Measurements from ENCODE around the gene ARF6. TPM values are rescaled to one million over a fixed set of nuclear protein-coding genes. Genes with fewer than 3 reads are reported as not detected.
"Not testable (repeated sequence)": the region's sequence is repeated elsewhere in the genome, so short reads cannot be mapped to it uniquely, and the experiment has no call there.

ARF6 gene
- polyA plus RNA-seq, 3 donors: 89.1 to 91.7 (median 89.9) TPM

DNA sequence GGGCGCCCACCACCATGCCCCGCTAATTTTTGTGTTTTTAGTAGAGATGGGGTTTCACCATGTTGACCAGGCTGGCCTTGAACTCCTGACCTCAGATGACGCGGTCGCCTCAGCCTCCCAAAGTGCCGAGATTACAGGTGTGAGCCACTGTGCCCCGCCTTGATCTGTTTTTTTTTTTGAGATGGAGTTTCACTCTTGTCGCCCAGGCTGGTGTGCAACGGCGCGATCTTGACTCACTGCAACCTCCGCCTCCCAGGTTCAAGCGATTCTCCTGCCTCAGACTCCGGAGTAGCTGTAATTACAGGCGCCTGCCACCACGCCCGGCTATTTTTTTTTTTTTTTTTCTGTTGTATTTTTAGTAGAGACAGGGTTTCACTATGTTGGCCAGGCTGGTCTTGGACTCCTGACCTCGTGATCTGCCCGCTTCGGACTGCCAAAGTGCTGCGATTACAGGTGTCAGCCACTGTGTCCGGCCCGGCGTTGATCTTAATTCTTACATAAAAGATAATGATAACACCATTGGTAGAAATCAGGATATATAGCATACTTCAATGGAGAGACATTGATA lies 9.9 kb downstream of the ARF6 start:
- not testable (repeated sequence) for DNase-seq (ENCODE audit: low read depth in 3 of 3, low spot score in 2 of 3)

DNA sequence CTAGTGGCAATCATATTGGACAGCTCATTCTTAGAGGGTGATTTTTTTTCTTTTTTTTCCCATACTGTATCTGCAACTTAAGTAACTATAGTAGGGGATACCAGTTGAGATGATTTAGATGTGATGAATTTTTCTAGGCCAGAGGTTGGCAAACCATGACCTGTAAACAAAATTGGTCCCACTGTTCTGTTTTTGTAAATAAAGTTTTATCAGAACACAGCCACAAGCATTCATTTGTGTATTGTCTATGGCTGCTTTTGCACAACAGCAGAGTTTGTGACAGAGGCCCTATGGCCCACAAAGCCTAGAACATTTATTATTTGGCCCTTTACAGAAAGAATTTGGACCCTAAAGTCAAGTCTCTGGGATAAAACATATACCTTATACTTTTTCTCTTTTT lies 11.4 kb downstream of the ARF6 start:
- no peak for DNase-seq (ENCODE audit: low read depth in 3 of 3, low spot score in 2 of 3)

DNA sequence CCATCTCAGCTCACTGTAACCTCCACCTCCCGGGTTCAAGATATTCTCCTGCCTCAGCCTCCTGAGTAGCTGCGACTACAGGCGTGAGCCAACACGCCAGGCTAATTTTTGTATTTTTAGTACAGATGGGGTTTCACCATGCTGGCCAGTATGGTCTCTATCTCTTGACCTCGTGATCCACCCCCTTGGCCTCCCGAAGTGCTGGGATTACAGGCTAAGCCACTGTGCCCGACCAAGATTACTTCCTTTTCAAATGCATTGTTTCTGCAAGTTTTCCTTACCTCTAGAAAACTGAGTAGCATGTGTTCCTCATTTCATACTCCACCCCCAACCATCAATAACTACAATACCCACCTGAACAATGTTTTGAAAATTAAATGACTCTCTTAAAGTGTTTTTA lies 13.1 kb downstream of the ARF6 start:
- DNase-seq (ENCODE audit: low read depth in 3 of 3, low spot score in 2 of 3): no peak

DNA sequence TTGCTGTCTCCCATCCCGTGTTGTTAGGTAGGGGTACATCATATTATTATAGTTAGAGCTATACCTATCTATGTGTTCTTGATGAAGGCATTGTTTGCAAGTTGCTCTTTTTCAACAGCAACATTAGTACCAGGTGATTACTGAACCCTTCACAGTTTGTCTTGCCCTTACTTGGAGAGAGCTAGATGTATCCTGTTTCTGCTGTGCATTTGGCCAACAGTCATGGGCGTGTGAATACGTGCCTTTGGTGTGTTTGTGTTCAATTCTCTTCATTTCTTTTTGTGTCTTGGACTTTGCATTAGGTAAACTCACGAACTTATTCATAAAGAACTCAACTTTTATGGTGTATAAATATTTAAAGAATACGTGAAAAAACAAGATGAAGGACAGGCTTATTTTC lies 14.3 kb downstream of the ARF6 start:
- no peak for DNase-seq (ENCODE audit: low read depth in 3 of 3, low spot score in 2 of 3)

DNA sequence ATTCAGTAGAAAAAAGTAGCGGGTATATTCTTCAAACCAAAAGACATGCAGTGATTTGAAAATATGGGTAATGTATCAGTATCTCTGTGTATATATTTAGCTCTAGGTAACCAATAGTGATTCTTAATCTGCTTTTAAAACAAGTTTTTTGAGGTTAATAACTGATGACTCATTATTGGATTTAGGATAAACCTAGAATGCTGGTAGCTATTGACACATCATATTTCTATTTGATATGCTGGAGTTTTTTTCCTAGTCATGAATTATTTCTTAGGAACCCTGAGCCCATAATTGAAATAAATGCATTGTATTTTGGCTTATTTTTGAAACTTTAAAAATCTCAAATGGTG lies 15.5 kb downstream of the ARF6 start:
- no peak for DNase-seq (ENCODE audit: low read depth in 3 of 3, low spot score in 2 of 3)

DNA sequence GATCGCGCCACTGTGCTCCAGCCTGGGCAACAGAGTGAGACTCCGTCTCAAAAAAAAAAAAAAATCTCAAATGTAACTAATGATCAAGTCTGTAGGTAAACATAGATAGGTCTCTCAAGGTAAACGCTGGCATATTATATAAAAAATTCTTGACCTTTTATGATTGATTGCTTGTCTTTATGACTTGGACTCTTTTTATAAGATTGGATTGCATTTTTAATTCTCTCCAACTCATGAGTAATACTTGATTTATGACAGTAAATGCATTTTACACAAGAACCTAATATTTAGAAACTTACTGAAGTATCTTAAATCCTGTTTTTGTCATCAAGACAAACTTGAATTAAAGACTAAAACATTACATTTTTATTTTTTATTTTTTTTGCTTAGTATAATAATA lies 16.1 kb downstream of the ARF6 start:
- DNase-seq (ENCODE audit: low read depth in 3 of 3, low spot score in 2 of 3): no peak

DNA sequence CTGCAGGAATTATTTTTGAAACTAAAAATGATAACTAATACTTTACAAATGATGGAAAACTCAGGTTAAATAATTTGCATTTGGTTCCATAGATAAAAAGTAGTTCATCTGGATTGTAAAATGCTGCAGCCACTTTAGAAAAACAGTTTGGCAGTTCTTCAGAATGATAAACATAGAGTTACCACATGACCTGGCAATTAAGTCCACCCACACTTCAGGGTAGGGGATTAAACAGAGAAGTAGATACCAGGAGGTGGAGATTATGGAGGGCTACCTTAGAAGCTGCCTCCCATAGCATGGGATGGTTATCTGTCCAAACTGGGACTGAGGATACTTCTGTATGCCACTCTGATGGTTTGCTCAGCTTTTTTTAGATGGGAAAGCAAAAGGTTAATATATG lies 22.2 kb downstream of the ARF6 start:
- no peak for DNase-seq (ENCODE audit: low read depth in 3 of 3, low spot score in 2 of 3)

DNA sequence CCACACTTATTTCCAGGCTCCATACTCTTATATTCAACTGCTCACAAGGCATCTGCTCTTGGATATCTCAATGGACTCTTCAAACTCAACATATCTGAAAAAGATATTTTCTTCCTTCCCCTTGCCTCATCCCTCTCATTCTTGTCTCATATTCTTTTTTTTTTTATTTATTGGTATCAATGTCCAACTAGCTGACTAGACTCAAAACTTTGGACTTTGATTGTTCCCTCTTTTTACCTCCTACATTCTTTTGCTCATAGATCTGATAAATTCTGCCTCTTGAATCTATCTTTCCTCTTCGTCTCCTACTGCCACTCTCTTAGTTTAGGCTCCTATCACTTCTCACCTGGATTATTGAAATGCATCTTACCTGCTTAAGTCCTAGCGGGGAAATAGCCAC lies 25.8 kb downstream of the ARF6 start:
- no peak for DNase-seq (ENCODE audit: low read depth in 3 of 3, low spot score in 2 of 3)

DNA sequence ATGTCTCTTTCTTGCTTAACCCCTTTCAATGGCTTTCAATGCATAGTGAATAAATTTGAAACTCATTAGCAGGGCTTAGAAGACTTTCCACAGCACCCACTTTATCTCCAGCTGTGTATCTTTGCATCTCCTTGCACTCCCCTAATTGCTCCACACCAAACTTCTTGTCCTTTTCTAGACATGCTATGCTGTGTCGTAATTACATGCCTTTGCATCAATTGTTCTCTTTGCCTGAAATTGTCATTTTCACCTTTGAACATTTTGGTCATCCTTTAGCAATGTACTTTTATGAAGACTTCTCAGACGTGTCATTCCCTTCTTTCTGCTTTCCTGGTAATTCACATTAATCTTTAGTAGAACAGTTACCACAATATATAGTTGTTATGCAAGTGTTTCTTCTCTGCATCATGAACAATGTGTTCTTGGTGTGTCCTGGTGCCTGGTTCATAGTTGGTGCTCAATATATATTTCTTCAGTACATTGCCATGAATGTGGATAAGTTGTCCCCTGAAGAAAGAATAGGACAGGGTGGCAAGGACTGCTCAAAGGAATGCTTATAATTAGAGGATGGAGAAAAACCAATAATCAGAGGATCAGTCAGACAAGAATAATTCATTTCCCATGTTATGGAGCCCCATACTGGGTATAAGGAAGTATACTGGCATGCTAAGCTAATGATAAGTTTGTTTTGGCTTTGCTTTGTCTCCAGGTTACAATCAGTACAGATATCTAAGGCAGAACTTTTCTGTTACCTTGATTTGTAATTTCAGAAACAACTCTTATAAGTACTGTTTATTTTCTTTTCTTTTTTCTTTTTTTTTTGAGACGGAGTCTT lies 27.2 kb downstream of the ARF6 start:
- no peak for DNase-seq (ENCODE audit: low read depth in 3 of 3, low spot score in 2 of 3)

DNA sequence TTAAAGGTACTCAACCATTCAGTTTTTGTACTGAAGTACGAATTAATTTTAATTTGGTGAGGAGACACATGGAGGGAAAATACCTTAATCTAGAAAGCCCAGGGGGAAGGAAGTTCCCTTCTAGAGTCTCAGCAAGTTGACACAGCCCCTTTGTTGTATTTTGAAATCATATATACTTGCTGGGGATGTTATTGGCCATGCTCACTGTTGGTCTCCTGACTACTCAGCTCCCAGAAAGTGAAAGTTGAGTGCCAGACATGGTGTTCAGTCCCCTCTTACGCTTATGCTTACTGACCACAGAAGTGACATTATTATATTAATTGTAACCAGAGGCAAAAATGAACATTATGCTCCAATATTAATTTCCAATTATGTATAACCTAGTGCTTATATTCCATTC lies 28.1 kb downstream of the ARF6 start:
- DNase-seq (ENCODE audit: low read depth in 3 of 3, low spot score in 2 of 3): no peak

DNA sequence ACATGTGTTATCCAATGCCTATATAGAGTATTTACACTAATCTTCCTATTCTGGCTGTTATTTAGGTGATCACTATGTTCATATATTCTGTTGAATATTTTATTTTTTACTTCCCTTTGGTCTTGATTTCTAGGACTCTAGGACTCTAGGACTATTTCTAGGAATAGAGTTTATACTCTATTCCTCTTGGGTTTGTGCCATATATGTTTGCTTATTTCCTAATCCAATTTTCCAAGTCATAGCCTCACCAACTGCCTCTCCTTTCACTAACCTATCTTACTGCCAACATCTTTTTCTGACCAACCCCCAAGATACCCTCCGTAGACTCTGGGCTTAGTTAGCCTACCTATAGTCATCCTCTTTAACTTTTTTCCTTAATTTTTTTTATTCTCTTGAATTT lies 28.5 kb downstream of the ARF6 start:
- no peak for DNase-seq (ENCODE audit: low read depth in 3 of 3, low spot score in 2 of 3)

DNA sequence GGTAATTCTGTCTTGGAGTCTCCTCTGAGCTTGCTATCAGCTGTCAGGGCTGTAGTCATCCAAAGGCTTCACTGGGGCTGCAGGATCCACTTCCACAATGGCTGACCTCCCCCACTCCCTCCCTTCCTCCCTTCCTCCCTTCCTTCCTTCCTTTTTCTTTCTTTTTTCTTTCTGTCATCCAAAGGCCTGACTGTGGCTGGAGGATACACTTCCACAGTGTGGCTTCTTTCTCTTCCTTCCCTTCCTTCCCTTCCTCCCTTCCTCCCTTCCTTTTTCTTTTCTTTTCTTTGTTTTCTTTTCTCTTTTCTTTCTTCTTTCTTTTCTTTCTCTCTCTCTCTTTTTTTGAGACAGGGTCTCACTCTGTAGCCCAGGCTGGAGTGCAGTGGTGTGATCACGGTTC lies 30.6 kb downstream of the ARF6 start:
- no peak for DNase-seq (ENCODE audit: low read depth in 3 of 3, low spot score in 2 of 3)

DNA sequence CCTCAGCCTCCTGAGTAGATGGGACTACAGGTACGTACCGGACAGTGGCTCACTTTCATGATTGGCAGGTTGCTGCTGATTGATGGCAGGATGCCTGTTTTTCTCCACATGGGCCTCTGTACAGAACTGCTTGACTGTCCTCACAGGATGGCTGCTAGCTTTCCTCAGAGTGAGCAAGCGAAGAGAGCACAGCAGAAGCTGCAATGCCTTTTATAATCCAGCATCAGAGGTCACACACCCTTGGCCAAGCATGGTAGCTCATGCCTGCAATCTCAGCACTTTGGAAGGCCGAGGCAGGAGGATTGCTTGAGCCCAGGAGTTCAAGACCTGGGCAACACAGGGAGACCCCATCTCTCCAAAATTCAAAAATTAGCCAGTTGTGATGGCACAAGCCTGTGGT lies 31.0 kb downstream of the ARF6 start:
- no peak for DNase-seq (ENCODE audit: low read depth in 3 of 3, low spot score in 2 of 3)

DNA sequence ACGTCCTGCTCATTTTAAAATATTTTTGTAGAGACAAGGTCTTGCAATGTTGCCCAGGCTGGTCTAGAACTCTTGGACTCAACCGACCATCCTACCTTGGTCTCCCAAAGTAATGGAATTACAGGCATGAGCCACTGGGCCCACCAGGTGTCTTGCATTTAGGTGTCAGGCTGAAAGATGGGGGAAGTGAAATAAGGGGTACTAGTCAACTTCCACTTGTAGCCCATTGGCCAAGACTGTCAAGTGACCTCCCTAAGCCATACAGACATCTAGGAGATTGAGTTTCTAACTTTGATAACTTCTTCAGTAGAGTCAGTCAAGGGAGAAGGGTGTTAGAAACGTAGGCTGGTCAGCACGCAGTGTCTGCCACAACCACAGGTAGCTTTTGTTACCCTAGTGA lies 32.0 kb downstream of the ARF6 start:
- DNase-seq (ENCODE audit: low read depth in 3 of 3, low spot score in 2 of 3): no peak

DNA sequence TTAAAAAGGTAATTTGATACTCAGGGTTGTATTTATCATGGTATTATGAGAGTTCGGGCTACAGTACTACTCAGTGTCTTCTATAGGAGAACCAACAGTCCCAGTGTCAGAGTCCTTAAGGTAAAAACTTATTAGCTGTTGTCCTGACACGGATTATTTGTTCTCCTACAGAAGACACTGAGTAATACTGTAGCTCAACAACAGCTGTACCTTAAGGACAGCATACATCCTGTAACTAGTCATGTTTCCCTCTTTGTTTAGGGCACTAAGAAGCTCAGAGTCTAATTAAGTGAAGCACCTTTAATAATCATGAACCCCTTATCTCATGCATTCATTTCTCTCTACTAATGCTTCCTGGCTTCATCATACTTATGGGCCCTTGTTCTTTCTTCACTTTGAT lies 33.9 kb downstream of the ARF6 start:
- DNase-seq (ENCODE audit: low read depth in 3 of 3, low spot score in 2 of 3): no peak

DNA sequence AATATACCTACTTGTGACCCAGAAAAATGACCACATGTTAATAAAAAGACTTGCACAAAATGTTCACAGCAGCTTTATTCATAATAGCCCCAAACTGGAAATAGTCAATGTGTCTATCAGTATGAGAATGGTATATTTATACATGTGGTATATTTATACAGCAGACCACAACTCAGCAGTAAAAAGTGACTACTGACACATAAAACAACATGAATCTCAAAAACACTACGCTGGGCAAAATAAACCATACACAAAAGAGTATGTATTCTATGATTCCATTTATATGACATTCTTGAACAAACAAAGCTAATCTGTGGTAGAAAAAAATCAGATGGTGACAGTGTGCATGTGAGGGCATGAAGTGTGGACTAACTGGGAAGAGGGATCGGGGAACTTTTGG lies 35.1 kb downstream of the ARF6 start:
- DNase-seq (ENCODE audit: low read depth in 3 of 3, low spot score in 2 of 3): no peak

DNA sequence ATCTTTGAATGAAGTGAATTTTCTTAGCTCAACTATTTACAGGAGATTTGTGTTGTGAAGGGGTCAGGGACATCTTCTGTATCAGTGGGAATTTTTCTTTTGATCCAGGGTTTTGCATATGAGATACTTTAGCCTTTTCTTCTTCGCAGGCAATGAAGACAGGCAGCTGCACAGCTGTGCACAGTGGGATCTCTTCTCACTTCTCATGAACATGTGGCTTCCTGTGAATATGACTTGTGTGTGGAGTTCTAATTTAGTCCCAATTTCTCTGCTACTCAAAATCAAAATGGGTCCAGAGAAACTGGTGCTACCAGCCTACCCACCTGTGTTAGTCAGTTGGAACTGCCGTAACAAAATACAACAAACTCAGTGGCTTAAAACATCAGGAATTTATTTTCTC lies 37.8 kb downstream of the ARF6 start:
- no peak for DNase-seq (ENCODE audit: low read depth in 3 of 3, low spot score in 2 of 3)

DNA sequence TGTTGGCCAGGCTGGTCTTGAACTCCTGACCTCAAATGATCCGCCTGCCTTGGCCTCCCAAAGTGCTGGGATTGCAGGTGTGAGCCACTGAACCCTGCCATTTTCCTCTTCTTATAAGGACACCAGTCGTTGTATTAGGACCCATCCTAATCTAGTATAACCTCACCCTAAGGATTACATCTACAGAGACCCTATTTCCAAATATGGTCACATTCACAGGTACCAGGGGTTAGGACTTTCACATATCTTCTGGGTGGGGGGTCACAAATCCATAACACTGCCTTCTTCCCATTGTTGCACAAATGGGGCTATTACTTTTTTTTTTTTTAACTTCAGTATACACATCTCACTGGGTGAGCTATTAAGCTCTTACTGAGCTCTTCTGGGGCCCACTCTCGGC lies 38.6 kb downstream of the ARF6 start:
- no peak for DNase-seq (ENCODE audit: low read depth in 3 of 3, low spot score in 2 of 3)

DNA sequence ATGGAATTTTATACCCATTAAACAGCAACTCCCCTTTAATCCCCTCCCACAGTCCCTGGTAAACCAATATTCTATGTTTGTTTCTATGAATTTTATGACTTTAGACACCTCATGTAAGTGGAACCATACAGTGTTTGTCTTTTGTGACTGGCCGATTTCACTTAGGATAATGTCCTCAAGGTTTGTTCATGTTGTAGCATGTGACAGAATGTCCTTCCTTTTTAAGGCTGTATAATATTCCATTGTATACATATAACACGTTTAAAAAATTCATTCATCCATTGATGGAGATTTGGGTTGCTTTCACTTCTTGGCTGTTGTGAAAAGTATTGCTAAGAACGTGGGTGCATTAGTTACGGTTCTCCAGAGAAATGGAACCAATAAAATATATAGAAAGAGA lies 40.2 kb downstream of the ARF6 start:
- no peak for DNase-seq (ENCODE audit: low read depth in 3 of 3, low spot score in 2 of 3)

DNA sequence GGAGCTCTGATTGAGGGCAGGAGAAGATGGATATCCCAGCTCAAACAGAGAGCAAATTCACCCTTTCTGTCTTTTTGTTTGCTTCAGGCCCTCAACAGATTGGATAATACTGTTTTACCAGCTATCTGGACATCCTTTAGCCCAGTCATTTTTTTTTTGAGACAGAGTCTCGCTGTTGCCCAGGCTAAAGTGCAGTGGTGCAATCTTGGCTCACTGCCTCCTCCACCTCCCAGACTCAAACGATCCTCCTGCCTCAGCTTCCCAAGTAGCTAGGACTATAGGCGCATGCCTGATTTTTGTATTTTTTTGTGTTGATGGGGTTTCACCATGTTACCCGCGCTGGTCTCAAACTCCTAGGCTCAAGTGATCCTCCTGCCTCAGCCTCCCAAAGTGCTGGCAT lies 40.8 kb downstream of the ARF6 start:
- no peak for DNase-seq (ENCODE audit: low read depth in 3 of 3, low spot score in 2 of 3)

DNA sequence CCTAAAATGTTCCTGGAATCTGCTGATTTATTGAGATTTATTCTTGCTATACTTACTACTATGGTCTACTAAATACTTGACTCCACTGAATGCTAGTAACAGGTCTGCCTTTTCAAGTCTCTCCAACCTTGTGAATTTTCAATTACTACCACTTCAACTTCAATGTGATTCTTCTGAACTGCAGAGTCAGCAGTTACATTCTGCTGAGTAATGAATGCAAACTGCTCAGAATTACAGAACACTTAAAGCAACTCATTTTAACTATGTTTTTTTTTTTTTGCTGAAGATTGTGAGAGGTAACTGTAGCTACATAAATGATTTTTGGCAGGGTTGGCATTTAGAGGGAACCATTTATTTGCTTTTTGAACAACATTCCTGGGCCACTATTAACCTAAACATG lies 41.8 kb downstream of the ARF6 start:
- DNase-seq (ENCODE audit: low read depth in 3 of 3, low spot score in 2 of 3): no peak

DNA sequence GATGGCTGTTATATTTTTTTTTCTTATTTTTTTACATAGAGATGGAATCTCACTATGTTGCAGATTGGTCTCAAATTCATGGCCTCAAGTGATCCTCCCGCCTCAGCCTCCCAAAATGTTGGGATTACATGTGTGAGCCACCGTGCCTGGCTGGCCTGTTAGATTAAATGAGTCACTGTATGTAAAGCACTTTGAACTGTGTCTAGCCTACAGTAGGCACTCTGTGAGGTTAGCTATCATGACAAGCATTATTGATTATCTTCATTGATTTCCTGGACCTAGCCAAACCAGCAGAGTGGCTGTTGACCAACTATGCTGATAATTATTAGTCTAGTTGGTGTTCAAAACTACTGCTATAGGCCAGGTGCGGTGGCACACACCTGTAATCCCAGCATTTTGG lies 42.6 kb downstream of the ARF6 start:
- DNase-seq (ENCODE audit: low read depth in 3 of 3, low spot score in 2 of 3): no peak

DNA sequence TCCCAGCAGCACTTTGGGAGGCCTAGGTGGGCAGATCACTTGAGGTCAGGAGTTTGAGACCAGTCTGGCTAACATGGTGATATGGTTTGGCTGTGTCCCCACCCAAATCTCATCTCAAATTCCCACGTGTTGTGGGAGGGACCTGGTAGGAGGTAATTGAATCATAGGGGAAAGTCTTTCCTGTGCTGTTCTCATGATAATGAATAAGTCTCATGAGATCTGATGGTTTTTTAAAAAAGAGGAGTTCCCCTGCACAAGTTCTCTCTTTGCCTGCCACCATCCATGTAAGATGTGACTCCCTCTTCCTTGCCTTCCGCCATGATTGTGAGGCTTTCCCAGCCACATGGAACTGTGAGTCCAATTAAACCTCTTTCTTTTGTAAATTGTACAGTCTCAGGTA lies 43.4 kb downstream of the ARF6 start:
- DNase-seq (ENCODE audit: low read depth in 3 of 3, low spot score in 2 of 3): not testable (repeated sequence)

Measured in right renal cortex interstitium (tissue), 3 donors.